ENCODE measurements around the gene UBN1.

The UBN1 gene

DNA sequence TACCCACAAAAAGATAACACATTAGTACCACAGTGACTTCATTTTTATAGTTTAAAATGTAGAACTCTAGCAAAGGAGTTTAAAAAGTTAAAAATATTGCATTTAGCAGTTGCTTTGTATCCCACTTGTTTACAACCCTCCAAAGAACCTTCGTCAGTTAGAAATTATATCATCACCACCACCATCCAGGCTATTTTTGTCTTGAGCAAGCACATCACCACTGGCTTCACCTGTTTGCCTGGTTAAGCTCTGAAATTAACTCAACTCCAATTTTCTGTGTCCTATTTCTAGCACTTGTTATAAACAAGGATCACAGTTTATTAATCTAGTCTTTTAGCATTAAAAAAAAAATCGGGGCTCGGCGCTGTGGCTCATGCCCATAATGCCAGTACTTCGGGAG, 6.3 kb upstream of the UBN1 start:
- Histone ChIP-seq H3K27me3 (ENCODE audit: control insufficient read depth in 1 of 2, insufficient read depth in 2 of 2, low read length in 2 of 2) (no peaks in the 10 kb centered on the region), H3K27ac (ENCODE audit: low read length) (no peak overlapping the region), H3K9me3 (ENCODE audit: control insufficient read depth in 2 of 2, low read length in 2 of 2) (no peaks in the 10 kb centered on the region), H3K9ac (ENCODE audit: low read length in 2 of 2) (no peak overlapping the region), H3K4me3 (ENCODE audit: low read length in 2 of 2) (no peak overlapping the region), H3K4me1 (ENCODE audit: control insufficient read depth, insufficient read depth, low read length) (peaks cover 2% of the 10 kb centered on the region), H3K36me3 (ENCODE audit: control insufficient read depth in 2 of 2, insufficient read depth in 2 of 2, low read length in 2 of 2) (peaks cover 49 to 65% of the 10 kb centered on the region in 2 donors)

- H3K4me1 ChIP-seq (ENCODE audit: control insufficient read depth, insufficient read depth, low read length): peaks cover 25% of the 10 kb centered on the region
- peak overlapping the region; percentile 85 to 87 for H3K4me3 ChIP-seq (ENCODE audit: low read length in 2 of 2)
- no peaks in the 10 kb centered on the region for H3K9me3 ChIP-seq (ENCODE audit: control insufficient read depth in 2 of 2, low read length in 2 of 2)
- H3K27ac ChIP-seq (ENCODE audit: low read length): peak overlapping the region; percentile 92
- H3K36me3 ChIP-seq (ENCODE audit: control insufficient read depth in 2 of 2, insufficient read depth in 2 of 2, low read length in 2 of 2): peaks cover 22% of the 10 kb centered on the region in 2 donors
- no peaks in the 10 kb centered on the region for H3K27me3 ChIP-seq (ENCODE audit: control insufficient read depth in 1 of 2, insufficient read depth in 2 of 2, low read length in 2 of 2)
- peak overlapping the region; percentile 84 to 93 for H3K9ac ChIP-seq (ENCODE audit: low read length in 2 of 2)
These were observed 779 bp upstream of the UBN1 start for GRCh38 chr16:4846503-4846900.

DNA sequence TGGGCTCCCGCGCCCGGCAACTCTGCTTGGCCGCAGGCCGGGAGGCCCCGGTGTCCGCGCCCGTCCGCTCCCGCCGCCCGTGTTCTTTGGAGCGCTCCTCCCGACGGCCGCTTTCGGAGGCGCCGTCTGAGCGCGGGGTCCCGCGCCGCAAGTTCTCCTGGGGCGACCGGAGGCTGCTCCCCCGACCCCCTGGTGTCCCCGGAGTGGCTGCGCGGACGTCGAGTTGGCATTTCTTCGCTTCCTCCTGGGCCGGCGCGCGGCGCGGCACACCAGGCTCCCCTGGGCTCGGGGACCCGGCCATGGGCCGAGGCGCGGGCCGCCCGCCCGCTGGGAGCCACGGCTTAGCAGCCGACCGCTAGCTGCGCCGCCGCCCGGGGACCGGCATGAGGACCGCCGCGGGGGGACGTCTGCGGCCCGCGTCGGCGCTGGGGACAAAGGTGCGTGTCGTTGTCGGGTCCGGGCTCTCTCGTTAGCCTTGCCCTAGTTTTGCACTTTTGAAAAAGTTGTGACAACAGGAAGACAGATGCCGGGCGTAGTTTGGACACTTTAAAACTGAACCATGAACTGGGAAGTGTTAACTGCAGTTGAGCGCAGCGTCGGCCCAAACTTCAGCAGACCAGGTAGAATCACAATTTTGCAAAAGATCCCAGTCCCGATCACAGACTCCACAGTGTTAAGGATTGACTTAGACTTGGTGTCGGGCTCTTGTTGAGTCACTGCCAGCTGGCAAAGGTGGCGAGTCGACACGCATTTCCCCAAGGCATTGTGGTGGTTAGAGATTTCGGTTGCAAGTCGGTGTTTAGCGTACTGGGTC, 700 bp downstream of the UBN1 start:
- Histone ChIP-seq H3K4me1 (ENCODE audit: control insufficient read depth, insufficient read depth, low read length) (peaks cover 26% of the 10 kb centered on the region), H3K9me3 (ENCODE audit: control insufficient read depth in 2 of 2, low read length in 2 of 2) (no peaks in the 10 kb centered on the region), H3K4me3 (ENCODE audit: low read length in 2 of 2) (peak overlapping the region; percentile 87 to 96), H3K27me3 (ENCODE audit: control insufficient read depth in 1 of 2, insufficient read depth in 2 of 2, low read length in 2 of 2) (no peaks in the 10 kb centered on the region), H3K27ac (ENCODE audit: low read length) (peak overlapping the region; percentile 92), H3K36me3 (ENCODE audit: control insufficient read depth in 2 of 2, insufficient read depth in 2 of 2, low read length in 2 of 2) (peaks cover 12 to 13% of the 10 kb centered on the region in 2 donors), H3K9ac (ENCODE audit: low read length in 2 of 2) (peak overlapping the region; percentile 78 to 83)

GRCh38 chr16:4850211-4850610, 2.9 kb downstream of the UBN1 start:
- Histone ChIP-seq H3K4me1 (ENCODE audit: control insufficient read depth, insufficient read depth, low read length) (peaks cover 26% of the 10 kb centered on the region), H3K27ac (ENCODE audit: low read length) (no peak overlapping the region), H3K27me3 (ENCODE audit: control insufficient read depth in 1 of 2, insufficient read depth in 2 of 2, low read length in 2 of 2) (no peaks in the 10 kb centered on the region), H3K36me3 (ENCODE audit: control insufficient read depth in 2 of 2, insufficient read depth in 2 of 2, low read length in 2 of 2) (peaks cover 4 to 7% of the 10 kb centered on the region in 2 donors), H3K9ac (ENCODE audit: low read length in 2 of 2) (peak overlapping the region in 1 of 2 donors; percentile 33), H3K4me3 (ENCODE audit: low read length in 2 of 2) (no peak overlapping the region), H3K9me3 (ENCODE audit: control insufficient read depth in 2 of 2, low read length in 2 of 2) (no peaks in the 10 kb centered on the region)

GRCh38 chr16:4852221-4852872, 5.1 kb downstream of the UBN1 start:
- Histone ChIP-seq H3K36me3 (ENCODE audit: control insufficient read depth in 2 of 2, insufficient read depth in 2 of 2, low read length in 2 of 2) (peaks cover 12 to 15% of the 10 kb centered on the region in 2 donors), H3K27ac (ENCODE audit: low read length) (no peak overlapping the region), H3K4me3 (ENCODE audit: low read length in 2 of 2) (no peak overlapping the region), H3K27me3 (ENCODE audit: control insufficient read depth in 1 of 2, insufficient read depth in 2 of 2, low read length in 2 of 2) (no peaks in the 10 kb centered on the region), H3K9ac (ENCODE audit: low read length in 2 of 2) (no peak overlapping the region), H3K4me1 (ENCODE audit: control insufficient read depth, insufficient read depth, low read length) (peaks cover 16% of the 10 kb centered on the region), H3K9me3 (ENCODE audit: control insufficient read depth in 2 of 2, low read length in 2 of 2) (no peaks in the 10 kb centered on the region)

DNA sequence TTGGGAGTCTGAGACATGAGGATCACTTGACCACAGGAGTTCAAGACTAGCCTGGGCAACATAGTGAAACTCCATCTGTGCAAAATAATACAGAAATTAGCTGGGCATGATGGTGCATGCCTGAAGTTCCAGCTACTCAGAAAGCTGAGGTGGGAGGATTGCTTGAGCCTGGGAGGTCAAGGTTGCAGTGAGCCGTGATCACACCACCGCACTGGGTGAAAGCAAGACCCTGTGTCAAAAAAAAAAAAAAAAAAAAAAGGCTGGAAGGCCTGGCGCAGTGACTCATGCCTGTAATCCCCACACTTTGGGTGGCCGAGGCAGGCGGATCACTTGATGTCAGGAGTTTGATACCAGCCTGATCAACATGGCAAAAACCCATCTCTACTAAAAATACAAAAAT, 8.1 kb downstream of the UBN1 start:
- Histone ChIP-seq H3K27ac (ENCODE audit: low read length) (no peak overlapping the region), H3K27me3 (ENCODE audit: control insufficient read depth in 1 of 2, insufficient read depth in 2 of 2, low read length in 2 of 2) (no peaks in the 10 kb centered on the region), H3K4me3 (ENCODE audit: low read length in 2 of 2) (no peak overlapping the region), H3K36me3 (ENCODE audit: control insufficient read depth in 2 of 2, insufficient read depth in 2 of 2, low read length in 2 of 2) (peaks cover 39 to 41% of the 10 kb centered on the region in 2 donors), H3K4me1 (ENCODE audit: control insufficient read depth, insufficient read depth, low read length) (peaks cover 2% of the 10 kb centered on the region), H3K9me3 (ENCODE audit: control insufficient read depth in 2 of 2, low read length in 2 of 2) (no peaks in the 10 kb centered on the region), H3K9ac (ENCODE audit: low read length in 2 of 2) (no peak overlapping the region)

DNA sequence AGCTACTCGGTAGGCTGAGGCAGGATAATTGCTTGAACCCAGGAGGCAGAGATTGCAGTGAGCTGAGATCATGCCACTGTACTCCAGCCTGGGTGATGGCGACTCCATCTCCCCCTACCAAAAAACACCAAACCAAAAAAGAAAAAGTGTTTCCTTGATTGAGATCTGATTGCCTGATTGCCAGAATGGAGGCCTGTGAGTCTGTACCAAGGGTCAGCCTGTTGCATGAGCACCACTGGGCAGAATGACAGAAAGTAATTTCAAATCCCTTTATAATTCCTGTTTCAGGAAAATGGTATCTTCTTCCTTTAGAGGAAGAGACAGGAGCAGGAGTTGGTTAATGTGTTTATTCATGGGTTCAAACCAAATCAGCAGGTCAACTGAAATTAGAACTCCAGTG, 8.5 kb downstream of the UBN1 start:
- Histone ChIP-seq H3K9ac (ENCODE audit: low read length in 2 of 2) (no peak overlapping the region), H3K4me1 (ENCODE audit: control insufficient read depth, insufficient read depth, low read length) (peaks cover 2% of the 10 kb centered on the region), H3K36me3 (ENCODE audit: control insufficient read depth in 2 of 2, insufficient read depth in 2 of 2, low read length in 2 of 2) (peaks cover 43 to 45% of the 10 kb centered on the region in 2 donors), H3K9me3 (ENCODE audit: control insufficient read depth in 2 of 2, low read length in 2 of 2) (no peaks in the 10 kb centered on the region), H3K27ac (ENCODE audit: low read length) (no peak overlapping the region), H3K4me3 (ENCODE audit: low read length in 2 of 2) (no peak overlapping the region), H3K27me3 (ENCODE audit: control insufficient read depth in 1 of 2, insufficient read depth in 2 of 2, low read length in 2 of 2) (no peaks in the 10 kb centered on the region)

- no peaks in the 10 kb centered on the region for H3K27me3 ChIP-seq (ENCODE audit: control insufficient read depth in 1 of 2, insufficient read depth in 2 of 2, low read length in 2 of 2)
- no peaks in the 10 kb centered on the region for H3K9me3 ChIP-seq (ENCODE audit: control insufficient read depth in 2 of 2, low read length in 2 of 2)
- peaks cover 54 to 58% of the 10 kb centered on the region in 2 donors for H3K36me3 ChIP-seq (ENCODE audit: control insufficient read depth in 2 of 2, insufficient read depth in 2 of 2, low read length in 2 of 2)
- no peaks in the 10 kb centered on the region for H3K4me1 ChIP-seq (ENCODE audit: control insufficient read depth, insufficient read depth, low read length)
- no peak overlapping the region for H3K4me3 ChIP-seq (ENCODE audit: low read length in 2 of 2)
- no peak overlapping the region for H3K9ac ChIP-seq (ENCODE audit: low read length in 2 of 2)
- no peak overlapping the region for H3K27ac ChIP-seq (ENCODE audit: low read length)
These were observed 12.1 kb downstream of the UBN1 start for GRCh38 chr16:4859190-4859899.

DNA sequence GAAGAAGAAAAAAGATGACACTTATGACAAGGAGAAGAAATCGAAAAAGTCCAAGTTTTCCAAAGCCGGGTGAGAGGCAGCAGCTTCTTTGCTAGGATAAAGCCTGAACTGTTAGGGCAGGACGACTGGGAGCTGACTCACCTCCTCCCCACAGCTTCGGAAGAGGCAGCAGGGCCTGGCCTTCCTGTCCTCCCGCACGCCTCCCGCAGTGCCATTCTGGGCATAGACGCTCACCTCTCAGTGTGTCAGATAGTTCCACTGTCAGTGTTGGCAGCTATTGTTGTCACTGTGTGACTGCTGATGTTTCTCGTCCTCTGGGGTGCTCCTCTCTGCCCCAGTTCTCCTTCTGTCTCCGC, 12.6 kb downstream of the UBN1 start:
- no peak overlapping the region for H3K27ac ChIP-seq (ENCODE audit: low read length)
- no peaks in the 10 kb centered on the region for H3K4me1 ChIP-seq (ENCODE audit: control insufficient read depth, insufficient read depth, low read length)
- peaks cover 56 to 58% of the 10 kb centered on the region in 2 donors for H3K36me3 ChIP-seq (ENCODE audit: control insufficient read depth in 2 of 2, insufficient read depth in 2 of 2, low read length in 2 of 2)

GRCh38 chr16:4860727-4861342, 13.6 kb downstream of the UBN1 start:
- Histone ChIP-seq H3K9me3 (ENCODE audit: control insufficient read depth in 2 of 2, low read length in 2 of 2) (no peaks in the 10 kb centered on the region), H3K4me3 (ENCODE audit: low read length in 2 of 2) (no peak overlapping the region), H3K4me1 (ENCODE audit: control insufficient read depth, insufficient read depth, low read length) (no peaks in the 10 kb centered on the region), H3K27me3 (ENCODE audit: control insufficient read depth in 1 of 2, insufficient read depth in 2 of 2, low read length in 2 of 2) (no peaks in the 10 kb centered on the region), H3K27ac (ENCODE audit: low read length) (no peak overlapping the region), H3K36me3 (ENCODE audit: control insufficient read depth in 2 of 2, insufficient read depth in 2 of 2, low read length in 2 of 2) (peaks cover 52 to 56% of the 10 kb centered on the region in 2 donors), H3K9ac (ENCODE audit: low read length in 2 of 2) (no peak overlapping the region)

More for the DNA sequence above, 12.6 kb downstream of the UBN1 start:
- Histone ChIP-seq H3K9me3 (ENCODE audit: control insufficient read depth in 2 of 2, low read length in 2 of 2) (no peaks in the 10 kb centered on the region), H3K27me3 (ENCODE audit: control insufficient read depth in 1 of 2, insufficient read depth in 2 of 2, low read length in 2 of 2) (no peaks in the 10 kb centered on the region), H3K4me3 (ENCODE audit: low read length in 2 of 2) (no peak overlapping the region), H3K9ac (ENCODE audit: low read length in 2 of 2) (no peak overlapping the region)
